KMS-11 (cell line): ENCODE results near the gene MFSD2A.
A peak's percentile ranks its signal among the peaks of the same experiment; 100 is the strongest.
"Not testable (repeated sequence)": the region's sequence is repeated elsewhere in the genome, so short reads cannot be mapped to it uniquely, and the experiment has no call there.

Experiments used
- H2AFZ ChIP-seq: fragments of 200-600 bp; sonication (generic); 2 replicates; pipeline ENCODE4 v1.6.1; 2016; ENCODE audit warnings: antibody characterized with exemption, mixed run types, low read depth
- H3K27ac ChIP-seq: fragments of 200-600 bp; sonication (generic); 2 replicates; pipeline ENCODE4 v1.6.1; 2016; ENCODE audit warnings: mild to moderate bottlenecking, mixed run types
- H3K27me3 ChIP-seq: fragments of 200-600 bp; sonication (generic); 2 replicates; pipeline ENCODE4 v1.6.1; 2017; ENCODE audit warnings: mild to moderate bottlenecking, low read depth, mixed run types, moderate library complexity; ENCODE audit not compliant: insufficient read depth
- H3K36me3 ChIP-seq: fragments of 200-600 bp; sonication (generic); 2 replicates; pipeline ENCODE4 v1.6.1; 2017; ENCODE audit warnings: mild to moderate bottlenecking, mixed run types; ENCODE audit not compliant: insufficient read depth
- H3K4me1 ChIP-seq: fragments of 200-600 bp; sonication (generic); 2 replicates; pipeline ENCODE4 v1.6.1; 2016; ENCODE audit warnings: mild to moderate bottlenecking, low read depth, mixed run types; ENCODE audit not compliant: poor library complexity, severe bottlenecking
- H3K4me2 ChIP-seq: fragments of 200-600 bp; sonication (generic); 2 replicates; pipeline ENCODE4 v1.7.0; 2016; ENCODE audit warnings: mild to moderate bottlenecking, mixed run types
- H3K4me3 ChIP-seq: fragments of 200-600 bp; sonication (generic); IDR thresholded peaks from 2 replicates; pipeline ENCODE4 v1.6.1; 2017; ENCODE audit warnings: low read depth, low read length, mixed read lengths; ENCODE audit not compliant: insufficient read depth
- H3K79me2 ChIP-seq: fragments of 200-600 bp; sonication (generic); 2 replicates; pipeline ENCODE4 v1.6.1; 2016; ENCODE audit warnings: low read depth, mixed run types; ENCODE audit not compliant: insufficient read depth
- H3K9ac ChIP-seq: fragments of 200-600 bp; sonication (generic); 2 replicates; pipeline ENCODE4 v1.6.1; 2016; ENCODE audit warnings: mild to moderate bottlenecking, mixed run types
- H4K20me1 ChIP-seq: fragments of 200-600 bp; sonication (generic); 2 replicates; pipeline ENCODE4 v1.6.1; 2016; ENCODE audit warnings: mild to moderate bottlenecking, mixed run types; ENCODE audit not compliant: insufficient read depth
- CTCF ChIP-seq: fragments of 200-600 bp; sonication (generic); conservative IDR thresholded peaks from 2 replicates; pipeline ENCODE4 v1.6.1; 2017; ENCODE audit warnings: low read depth, mild to moderate bottlenecking, antibody characterized with exemption, low read length, moderate library complexity, mixed read lengths

The MFSD2A gene

DNA sequence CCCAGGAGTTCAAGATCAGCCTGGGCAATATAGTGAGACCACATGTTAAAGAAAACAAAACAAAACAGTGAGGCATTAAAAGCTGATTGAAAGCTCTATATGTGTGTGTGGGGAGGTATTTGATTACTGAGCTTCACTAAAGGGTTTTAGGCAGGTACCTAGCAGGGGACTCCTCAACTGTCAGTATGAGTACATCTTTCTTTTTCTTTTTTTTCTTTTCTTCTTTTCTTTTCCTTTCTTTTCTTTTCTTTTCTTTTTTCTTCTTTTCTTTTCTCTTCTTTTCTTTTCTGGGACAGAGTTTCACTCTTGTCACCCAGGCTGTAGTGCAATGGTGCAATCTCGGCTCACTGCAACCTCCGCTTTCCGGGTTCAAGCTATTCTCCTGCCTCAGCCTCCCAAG is 44.7 kb upstream of the MFSD2A start:
- H4K20me1 ChIP-seq = no peaks in the 10 kb centered on the region
- TF ChIP-seq CTCF = no peak
- no peaks in the 10 kb centered on the region for H3K27me3 ChIP-seq
- H3K27ac ChIP-seq = no peak overlapping the region
- H3K4me1 ChIP-seq = no peaks in the 10 kb centered on the region
- no peaks in the 10 kb centered on the region for H3K79me2 ChIP-seq
- no peak overlapping the region for H3K4me3 ChIP-seq
- no peaks in the 10 kb centered on the region for H3K36me3 ChIP-seq
- no peak overlapping the region for H3K4me2 ChIP-seq
- H2AFZ ChIP-seq = no peak overlapping the region
- no peak overlapping the region for H3K9ac ChIP-seq

DNA sequence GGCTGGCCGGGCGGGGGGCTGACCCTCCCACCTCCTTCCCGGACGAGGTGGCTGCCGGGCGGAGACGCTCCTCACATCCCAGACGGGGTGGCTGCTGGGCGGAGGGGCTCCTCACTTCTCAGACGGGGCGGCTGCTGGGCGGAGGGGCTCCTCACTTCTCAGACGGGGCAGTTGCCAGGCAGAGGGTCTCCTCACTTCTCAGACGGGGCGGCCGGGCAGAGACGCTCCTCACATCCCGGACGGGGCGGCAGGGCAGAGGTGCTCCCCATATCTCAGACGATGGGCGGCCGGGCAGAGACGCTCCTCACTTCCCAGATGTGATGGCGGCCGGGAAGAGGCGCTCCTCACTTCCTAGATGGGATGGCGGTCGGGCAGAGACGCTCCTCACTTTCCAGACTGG is 41.8 kb upstream of the MFSD2A start:
- not testable (repeated sequence) for H3K27me3 ChIP-seq, H3K79me2 ChIP-seq, H3K4me3 ChIP-seq, H3K9ac ChIP-seq, H3K27ac ChIP-seq, H4K20me1 ChIP-seq, H2AFZ ChIP-seq, H3K4me2 ChIP-seq, H3K4me1 ChIP-seq, H3K36me3 ChIP-seq

GRCh38 chr1:39915499-39916129 is 39.3 kb upstream of the MFSD2A start:
- TF ChIP-seq CTCF = no peak
- H3K27ac ChIP-seq = no peak overlapping the region

GRCh38 chr1:39917825-39918224 is 37.1 kb upstream of the MFSD2A start:
- TF ChIP-seq CTCF = no peak
- Histone ChIP-seq H3K36me3 (no peaks in the 10 kb centered on the region), H3K4me2 (no peak overlapping the region), H3K9ac (no peak overlapping the region), H3K4me1 (no peaks in the 10 kb centered on the region), H4K20me1 (no peaks in the 10 kb centered on the region), H3K27me3 (no peaks in the 10 kb centered on the region), H3K79me2 (no peaks in the 10 kb centered on the region), H3K4me3 (no peak overlapping the region), H3K27ac (no peak overlapping the region), H2AFZ (no peak overlapping the region)

More at GRCh38 chr1:39915499-39916129, 39.3 kb upstream of the MFSD2A start:
- Histone ChIP-seq H3K9ac (no peak overlapping the region), H3K4me3 (no peak overlapping the region), H3K79me2 (no peaks in the 10 kb centered on the region), H3K27me3 (no peaks in the 10 kb centered on the region), H3K36me3 (no peaks in the 10 kb centered on the region), H2AFZ (no peak overlapping the region), H4K20me1 (no peaks in the 10 kb centered on the region), H3K4me1 (no peaks in the 10 kb centered on the region), H3K4me2 (no peak overlapping the region)

DNA sequence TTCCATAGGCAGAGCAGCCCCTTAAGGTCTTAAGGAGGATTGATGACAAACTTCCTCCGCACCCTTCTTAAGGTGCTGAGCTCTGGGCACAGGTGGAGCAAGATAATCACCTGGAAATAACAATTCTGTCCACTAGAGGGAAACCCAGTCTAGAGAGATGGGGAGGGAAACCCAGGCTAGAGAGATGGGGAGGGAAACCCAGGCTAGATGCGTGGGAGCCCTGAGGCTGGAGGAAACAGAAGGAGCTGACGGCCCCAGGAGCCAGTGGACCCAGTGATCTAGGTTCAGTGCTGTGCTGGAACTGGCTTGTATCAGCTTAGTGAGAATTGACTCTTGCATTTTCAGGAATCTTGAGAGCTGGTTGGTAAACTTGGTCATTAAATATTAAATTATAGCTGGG is 35.4 kb upstream of the MFSD2A start:
- no peaks in the 10 kb centered on the region for H4K20me1 ChIP-seq
- peak; percentile 71 for TF ChIP-seq CTCF
- H3K79me2 ChIP-seq = no peaks in the 10 kb centered on the region
- no peaks in the 10 kb centered on the region for H3K4me1 ChIP-seq
- H3K36me3 ChIP-seq = no peaks in the 10 kb centered on the region
- no peak overlapping the region for H2AFZ ChIP-seq
- no peaks in the 10 kb centered on the region for H3K27me3 ChIP-seq
- H3K9ac ChIP-seq = no peak overlapping the region
- no peak overlapping the region for H3K27ac ChIP-seq
- no peak overlapping the region for H3K4me2 ChIP-seq
- H3K4me3 ChIP-seq = no peak overlapping the region
